HG03354 (cell line): Measurements from ENCODE around the gene GPR146.

Experiments
- ATAC-seq: cut with Tn5 transposase; IDR thresholded peaks from one replicate; pipeline ENCODE4 v1.9.1; 2021; ENCODE audit warnings: mild to moderate bottlenecking; ENCODE audit not compliant: unreplicated experiment, poor library complexity, severe bottlenecking

Gene GPR146

DNA sequence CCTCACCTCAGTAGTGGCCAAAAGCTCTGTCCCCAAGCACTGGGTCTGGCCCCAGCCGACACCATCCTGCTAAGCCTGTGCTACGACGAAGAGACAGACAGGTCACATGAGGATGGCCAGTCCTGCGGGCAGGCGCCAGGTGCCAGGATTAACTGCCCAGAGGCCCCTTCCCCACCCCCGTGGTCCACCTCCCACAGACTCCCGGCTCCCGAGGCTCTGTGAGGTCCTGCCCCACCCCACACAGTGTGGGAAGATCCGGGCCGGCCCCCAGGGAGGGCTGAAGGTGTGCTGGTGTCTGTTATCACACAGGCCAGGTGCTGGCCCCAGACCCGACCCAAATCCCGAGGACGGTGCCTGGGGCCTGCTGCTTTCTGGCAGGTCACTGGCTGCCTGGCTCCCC is 34.1 kb upstream of the GPR146 start:
- ATAC-seq = no peak

DNA sequence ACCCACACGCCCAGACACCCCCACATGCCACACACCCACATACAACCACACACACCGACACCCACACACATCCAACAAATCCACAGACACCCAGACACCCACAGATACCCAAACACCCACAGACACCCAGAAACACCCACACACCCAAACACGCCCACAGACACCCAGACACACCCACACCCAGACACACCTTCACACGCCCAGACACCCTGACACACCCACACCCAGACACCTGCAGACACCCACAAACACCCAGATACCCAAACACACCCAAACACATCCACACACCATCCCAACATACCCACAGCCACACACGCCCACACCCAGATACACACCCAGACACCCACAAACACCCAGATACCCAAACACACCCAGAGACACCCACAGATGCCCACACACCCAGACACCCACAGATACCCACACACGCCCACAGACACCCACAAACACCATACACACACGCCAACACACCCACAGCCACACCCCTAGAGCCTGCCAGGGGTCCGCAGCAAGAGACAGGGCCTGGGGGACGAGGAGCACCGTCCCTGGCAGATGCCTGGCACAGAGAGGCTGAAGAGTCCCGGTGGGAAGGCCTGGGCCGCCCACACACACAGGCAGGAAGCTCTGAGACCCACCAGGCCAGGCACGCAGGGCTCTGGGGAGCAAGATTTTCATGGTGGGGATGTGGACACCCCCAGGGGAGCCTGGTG is 32.9 kb upstream of the GPR146 start:
- ATAC-seq = no peak

DNA sequence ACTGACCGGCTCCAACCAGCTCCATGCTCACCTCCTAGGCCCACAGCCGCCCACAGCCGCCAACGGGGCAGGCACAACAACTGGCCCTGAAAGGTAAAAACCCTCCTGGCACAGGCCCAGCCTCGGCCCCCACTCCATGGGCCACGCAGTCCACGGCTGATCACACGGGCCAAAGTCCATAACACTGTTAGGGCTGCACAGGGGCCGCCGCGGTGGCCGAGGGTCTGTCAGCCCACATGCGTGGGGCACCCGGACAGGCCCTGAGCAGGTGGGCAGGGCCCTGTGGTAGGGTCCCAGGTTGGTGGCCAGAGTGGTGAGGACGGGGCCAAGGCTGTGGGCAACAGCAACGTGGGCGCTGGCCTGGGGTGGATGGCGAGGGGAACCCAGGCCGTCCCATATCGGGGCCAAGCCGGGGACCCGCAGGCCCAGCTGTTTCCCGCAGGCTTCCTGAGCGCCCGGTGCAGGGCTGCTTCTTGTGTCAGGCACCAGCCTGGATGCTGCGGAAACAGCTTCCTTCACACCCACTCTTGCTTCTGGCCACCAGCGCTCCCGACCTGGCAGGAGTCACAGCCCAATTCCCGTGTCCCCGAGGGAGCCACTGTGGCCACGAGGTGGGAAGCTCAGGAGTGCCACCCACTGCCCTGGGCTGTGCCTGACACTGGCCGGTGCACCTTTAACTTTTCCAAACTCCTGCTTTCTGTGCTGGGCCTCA is 32.2 kb upstream of the GPR146 start:
- ATAC-seq = no peak

DNA sequence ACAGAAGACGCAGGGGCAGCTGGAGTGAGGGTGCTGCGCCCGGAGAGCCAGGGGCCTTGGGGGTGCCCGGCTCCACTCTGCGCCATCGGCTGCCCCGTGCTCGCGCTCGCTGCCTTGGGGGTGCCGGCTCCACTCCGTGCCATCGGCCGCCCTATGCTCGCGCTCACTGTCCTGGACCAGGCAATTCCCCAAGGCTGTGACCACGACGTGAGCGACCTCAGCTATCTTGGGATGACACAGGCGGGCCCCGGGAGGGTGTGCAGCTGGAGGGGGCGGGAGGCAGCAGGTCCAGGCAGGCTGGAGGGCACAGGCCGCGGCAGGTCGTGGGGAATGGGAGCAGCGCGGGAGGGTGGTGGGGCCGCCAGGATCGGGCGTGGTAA is 31.6 kb upstream of the GPR146 start:
- no peak for ATAC-seq

DNA sequence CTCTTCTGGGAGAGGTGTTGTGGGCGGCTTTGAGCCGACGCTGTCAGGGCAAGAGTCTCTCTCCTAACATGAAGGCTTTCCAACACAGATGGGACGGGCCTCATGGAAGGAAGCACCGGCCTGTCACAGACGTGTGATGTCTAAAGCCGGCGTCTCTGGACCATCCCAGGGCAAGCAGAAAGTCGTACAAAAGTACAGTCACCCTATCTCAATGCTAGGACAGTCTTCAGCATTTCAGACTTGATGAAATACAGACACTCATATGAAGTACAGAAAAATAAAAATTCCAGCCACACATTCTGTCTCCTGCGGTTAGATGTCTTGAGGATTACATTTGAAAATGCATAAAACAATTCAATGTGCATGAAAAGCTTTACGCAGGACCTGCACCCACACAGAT is 30.8 kb upstream of the GPR146 start:
- no peak for ATAC-seq

DNA sequence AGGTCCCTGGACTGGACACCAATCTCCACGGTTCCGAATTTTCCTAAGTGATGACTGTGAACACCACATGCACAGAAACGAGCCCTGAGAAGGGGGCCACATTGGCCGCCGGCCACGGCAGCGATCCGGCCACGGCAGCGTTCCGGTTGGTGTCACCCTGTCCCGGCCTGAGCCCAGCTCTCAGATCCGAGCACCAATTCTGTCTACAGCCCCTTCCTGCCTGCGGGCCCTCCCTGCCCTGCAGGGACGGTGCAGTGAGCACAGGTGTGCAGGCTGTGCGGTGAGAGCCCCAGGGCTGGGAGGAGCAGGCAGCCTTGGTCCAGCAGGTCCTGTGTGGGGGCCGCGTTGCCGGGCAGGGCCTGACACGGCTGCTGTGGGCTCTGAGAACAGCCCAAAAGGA is 29.7 kb upstream of the GPR146 start:
- ATAC-seq = no peak

DNA sequence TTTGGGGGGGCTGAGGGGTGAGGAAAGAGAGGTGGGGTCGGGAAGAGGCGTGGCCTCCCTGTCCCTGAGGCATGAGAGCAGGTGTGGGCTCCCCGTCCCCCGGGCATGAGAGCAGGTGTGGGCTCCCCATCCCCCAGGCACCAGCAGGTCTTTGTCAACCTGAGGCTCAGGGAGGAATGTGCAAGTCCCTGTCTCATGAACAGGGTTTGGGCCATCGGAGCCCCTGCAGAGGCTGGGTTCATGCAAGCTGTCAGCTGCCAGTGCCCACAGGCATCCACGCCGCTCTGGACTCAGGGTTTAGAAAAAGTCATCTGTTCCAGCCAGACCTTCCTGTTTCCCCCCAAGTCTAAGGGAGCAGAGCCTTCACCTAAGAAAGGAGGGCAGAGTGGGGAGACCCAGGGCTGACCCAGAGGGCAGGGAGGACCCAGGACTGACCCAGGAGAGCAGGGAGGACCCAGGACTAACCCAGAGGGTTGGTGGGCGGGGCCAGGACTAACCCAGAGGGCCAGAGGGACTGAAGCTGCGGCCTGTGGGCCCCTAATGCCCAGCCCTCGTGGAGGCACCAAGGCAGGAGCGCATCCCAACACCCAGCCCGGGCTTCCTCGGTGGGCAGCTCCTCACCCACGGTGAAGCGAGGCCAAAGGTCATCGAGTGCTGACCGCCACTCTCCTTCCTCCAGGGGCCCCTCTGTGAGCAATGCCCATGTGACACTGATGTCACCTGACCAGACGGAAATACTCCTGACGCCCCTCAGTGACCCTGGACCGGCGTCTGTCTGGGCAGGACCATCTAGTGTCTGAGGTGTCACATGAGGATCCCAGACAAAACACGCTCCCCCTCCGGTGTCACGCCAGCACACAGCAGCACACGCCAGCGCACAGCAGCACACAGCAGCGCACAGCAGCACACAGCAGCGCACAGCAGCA is 28.9 kb upstream of the GPR146 start:
- no peak for ATAC-seq

DNA sequence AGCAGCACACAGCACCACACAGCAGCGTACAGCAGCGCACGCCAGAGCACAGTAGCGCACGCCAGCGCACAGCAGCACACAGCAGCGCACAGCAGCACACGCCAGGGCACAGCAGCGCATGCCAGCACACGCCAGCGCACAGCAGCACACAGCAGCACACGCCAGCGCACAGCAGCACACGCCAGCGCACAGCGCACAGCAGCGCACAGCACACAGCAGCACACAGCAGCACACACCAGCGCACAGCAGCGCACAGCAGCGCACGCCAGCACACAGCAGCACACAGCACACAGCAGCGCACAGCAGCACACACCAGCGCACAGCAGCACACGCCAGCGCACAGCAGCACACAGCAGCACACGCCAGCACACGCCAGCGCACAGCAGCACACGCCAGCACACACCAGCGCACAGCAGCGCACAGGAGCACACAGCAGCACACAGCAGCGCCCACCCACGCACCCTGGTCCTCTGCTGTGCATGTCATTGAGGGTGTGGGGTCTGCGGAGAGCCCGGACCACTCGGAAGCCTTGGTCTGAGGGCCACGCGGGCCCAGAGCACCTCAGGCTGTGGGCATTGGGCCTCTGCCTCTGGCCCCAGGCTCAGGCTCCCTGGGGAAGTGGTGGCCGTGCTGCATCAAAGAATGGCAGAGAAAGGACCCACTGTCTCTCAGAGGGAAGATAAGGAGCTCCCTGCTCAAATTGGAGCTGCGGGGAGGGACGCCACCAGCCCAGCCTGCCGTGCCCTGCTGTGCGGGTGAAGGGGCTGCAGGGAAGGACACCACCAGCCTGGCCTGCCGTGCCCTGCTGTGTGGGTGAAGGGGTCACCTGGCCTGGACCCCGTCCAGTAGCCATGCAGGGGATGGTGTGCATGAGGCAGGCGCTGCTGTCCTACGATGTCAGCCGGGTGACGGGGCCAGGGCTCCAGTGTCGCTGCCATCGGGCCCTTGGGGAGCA is 27.5 kb upstream of the GPR146 start:
- no peak for ATAC-seq

DNA sequence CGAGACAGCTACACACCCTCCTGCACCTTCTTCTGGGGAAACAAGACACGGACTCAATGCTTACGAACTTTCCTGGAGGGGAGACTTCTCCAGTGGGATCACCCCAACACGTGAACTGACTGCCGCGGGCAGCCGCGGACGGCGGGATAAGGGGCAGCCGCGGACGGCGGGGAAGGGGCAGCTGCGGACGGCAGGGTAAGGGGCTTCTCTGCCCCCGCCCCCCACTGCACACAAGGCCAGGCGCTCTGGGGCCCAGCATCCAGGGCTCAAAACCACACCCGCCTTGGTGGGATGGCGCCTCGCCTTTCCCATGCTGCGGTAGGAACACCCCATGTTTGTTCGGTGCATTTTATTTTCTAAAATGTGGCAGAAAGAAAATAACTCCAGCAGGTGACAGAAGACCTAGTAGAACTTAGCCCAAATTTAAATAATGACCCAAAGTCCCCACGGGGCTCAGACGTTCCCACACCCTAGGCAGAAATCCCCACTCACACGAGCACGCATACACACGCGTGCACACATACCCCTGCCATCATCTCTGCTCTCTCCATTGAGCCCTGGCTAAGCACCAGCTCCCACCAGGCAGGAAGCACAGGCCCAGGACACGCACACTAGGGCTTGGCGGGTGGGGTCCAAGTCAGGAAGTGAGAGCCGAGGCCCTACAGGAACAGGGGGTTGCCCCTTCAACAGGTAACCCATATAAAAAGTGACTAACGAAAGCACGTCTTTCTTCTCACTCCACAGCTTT is 26.6 kb upstream of the GPR146 start:
- no peak for ATAC-seq

DNA sequence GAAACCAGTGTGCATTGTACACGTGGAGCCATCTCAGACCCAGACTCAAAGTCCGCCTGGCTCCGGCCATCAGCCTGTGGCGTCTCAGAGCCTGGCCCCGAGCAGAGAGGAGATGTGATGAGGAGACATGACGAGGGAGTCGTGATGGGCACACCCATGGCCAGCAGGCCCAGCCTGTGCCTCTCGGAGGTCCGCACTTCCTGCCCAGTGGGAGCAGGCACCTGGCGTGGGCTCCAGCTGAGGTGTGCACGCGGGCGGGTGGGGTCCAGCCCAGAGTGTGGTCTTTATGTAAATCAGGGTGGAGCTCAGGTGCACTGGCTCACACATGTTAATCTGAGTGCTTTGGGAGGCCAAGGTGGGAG is 26.0 kb upstream of the GPR146 start:
- ATAC-seq = no peak

DNA sequence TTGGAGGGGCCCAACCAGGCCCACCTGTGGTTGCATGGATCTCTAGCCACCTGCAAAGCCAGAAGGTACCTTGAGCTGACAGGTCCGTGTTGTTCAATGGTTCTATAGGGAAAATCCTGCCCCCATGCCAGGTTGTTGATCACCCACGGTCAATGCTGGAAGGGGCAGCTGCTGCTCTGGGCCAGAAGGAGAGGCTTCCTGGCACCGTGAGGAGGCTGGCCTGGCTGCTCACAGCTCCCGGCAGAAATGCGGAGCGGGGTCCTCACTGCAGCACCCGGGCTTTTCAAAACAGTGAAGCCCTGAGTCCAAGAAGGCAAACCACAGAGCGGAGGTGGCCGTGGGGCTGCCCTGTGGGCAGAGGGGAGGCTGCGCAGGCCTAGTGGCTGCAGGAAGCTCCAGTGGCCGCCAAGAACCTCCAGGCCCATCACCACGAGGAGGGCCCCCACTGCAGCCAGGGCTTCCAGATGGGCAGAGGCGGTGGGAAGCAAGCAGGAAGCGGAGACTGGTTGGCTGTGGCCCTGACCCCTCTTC is 25.0 kb upstream of the GPR146 start:
- no peak for ATAC-seq

DNA sequence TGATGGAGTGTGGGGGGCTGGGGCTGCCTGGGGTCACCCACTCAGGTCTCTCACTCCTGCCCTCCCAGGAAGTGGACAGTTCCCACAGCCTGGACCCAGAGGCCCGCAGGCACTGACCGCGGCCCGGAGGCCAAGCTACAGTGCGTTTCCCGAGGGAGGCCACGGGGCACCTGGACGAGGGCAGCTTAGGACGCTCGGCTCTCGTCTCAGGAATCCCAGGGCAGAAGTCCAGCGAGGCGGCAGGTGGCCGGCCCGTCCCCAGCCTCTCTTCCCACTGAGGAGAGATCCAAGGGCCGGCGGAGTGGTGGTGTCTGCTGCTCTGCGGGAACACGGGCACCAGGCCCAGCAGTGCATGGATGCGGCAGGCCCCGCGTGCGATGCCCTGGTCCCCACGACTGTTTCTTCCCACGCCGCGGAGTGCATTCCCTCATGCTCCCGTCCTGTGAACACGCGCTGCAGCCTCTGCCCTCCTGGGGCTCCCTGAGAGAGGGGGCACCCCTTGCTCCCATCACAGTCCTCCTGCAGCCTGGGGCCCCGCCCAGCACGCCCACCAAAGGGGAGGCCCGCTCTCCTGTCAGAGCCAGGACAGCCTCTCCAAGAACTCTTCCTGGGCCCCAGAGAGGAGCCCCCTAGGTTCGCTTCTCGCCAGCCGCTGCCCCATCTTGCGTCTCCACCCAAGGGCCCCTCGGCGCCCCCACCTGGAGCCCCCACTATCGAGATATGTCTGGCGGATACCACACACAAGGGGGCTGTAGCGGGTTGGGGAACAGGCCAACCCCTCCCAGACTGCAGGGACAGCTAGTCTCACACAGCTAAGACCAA is 24.3 kb upstream of the GPR146 start:
- no peak for ATAC-seq

DNA sequence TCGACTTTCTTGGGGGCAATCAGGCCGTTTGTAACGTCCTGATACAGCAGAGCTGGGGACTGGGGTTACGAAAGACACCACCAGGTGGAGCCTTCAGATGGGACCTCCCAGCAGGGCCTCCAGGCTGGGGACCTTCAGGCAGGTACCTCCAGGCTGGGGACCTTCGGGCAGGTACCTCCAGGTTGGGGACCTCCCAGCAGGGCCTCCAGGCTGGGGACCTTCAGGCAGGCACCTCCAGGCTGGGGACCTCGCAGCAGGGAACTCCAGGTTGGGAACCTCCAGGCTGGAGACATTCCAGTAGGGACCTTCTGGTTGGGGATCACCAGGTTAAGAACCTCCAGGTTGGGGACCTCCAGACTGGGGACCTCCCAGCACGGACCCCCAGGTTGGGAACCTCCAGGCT is 23.5 kb upstream of the GPR146 start:
- ATAC-seq = no peak

DNA sequence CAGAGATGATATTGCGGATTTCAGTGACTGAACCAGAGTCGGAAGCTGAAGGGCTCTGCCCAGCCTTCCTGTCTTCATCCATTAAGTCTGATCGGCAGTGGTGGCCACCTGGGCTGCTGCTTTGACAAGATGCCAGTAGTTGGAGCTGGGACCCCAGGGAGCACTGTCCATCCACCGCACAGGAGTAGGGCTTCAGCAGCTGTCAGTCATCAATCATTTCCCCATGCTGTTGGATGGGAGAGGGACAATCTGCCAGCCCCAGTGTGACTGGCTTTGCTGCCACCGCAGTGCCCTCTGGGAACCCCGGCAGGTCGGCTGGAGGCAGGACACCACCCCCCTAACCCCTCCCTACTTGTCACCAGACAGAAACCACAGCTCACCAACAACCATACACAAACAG is 23.0 kb upstream of the GPR146 start:
- no peak for ATAC-seq

DNA sequence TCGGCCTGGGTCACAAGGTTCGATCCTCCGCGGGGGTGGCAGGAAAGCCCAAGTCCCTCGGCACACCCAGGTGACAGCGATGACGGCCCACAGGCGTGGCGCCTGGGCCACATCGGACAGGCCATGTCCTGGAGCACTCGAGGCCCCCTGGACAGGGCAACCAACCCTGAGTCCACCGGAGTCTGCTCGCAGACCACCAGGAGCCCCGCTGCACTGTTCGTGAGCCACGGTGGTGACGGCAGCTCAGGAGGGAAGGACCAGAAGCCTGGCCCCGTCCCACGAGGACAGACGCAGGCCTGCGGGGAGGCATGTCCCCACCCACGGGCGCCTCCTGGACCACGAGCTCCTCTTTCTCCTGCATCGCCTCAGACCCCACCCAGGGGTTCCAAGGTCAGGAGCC is 22.4 kb upstream of the GPR146 start:
- ATAC-seq = no peak

DNA sequence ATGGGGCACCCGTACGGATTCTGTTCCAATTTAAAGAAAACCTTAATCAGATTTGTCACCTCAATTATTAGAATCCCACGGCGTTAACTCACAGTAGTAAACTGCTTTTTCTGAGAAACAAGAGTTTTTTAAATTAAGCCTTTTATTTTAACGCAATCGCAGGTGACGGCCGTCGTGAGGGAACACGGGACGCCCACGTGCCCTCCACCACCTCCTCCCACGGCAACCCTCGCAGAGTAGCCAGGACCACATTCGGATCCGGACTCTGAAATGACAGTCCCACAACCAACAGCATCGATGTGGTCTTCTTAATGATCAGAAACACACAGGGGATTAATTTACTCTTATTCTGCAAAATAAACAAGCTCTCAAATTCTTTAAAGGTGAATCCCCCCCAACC is 22.0 kb upstream of the GPR146 start:
- no peak for ATAC-seq

DNA sequence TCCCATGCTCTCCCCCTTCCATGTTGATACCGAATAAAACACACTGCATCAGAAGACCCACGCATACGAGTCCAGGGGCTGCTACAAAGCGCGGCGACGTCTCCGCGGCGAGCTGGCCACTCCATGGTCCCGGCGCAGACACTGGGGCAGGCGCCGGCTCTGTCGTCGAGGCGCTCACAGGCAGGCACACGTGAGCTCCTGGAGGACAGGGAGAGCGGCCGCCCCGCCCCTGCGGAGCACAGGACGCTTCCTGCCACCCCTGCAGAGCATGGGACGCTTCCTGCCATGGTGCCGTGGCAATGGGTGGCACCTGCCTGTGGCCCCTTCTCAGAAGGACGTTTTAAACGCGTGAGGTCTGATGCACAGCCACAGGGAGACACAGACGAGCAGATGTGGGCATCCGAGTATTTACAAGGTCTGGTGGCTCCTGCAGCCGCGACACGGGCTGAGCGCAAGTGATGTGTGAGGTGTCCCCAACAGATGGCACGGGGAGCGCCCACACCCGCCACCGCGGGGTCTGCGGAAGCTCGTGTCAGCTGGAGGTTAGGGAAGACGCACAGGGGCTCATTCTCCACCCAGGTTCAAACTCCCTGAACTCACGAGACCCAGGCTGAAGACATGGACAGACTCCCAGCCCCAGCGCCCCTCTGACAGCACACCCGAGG is 21.4 kb upstream of the GPR146 start:
- no peak for ATAC-seq
